Measurements from ENCODE around the gene GAN. TPM values are rescaled to one million over a fixed set of nuclear protein-coding genes. Genes with fewer than 3 reads are reported as not detected.

The GAN gene
- total RNA-seq, 2 experiments from 2014 or later, result 4.5 to 4.7 TPM

DNA sequence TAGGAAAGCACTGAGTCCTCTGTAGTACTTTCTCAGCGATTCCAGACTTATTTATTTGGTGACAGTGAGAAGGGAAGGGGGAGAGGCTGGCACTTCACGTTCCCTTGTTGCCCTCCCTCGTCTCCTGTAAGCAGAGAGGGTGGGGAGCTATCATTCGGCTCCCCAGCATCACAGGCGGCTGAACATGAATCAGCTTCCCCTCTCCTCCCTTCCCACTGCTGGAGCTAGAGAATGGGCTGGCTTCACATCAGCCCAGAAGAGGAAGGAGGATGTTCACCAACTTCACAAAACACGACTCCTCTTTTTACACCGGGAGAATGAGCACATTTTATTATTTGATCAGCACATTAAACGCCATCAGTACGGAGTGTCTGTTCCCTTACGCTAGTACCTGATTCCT lies 123.1 kb downstream of the GAN start:
- Mint-ChIP-seq H3K4me3 (no peak overlapping the region), H3K27ac (no peak overlapping the region), H3K27me3 (no peaks in the 10 kb centered on the region), H3K36me3 (ENCODE audit: low read depth) (no peaks in the 10 kb centered on the region), H3K4me1 (ENCODE audit: low read depth) (peaks cover 6% of the 10 kb centered on the region), H3K9me3 (no peaks in the 10 kb centered on the region)
- Histone ChIP-seq H3K9me3 (ENCODE audit: control insufficient read depth in 1 of 2, insufficient read depth in 1 of 2, low read length in 2 of 2) (no peaks in the 10 kb centered on the region), H3K4me1 (ENCODE audit: insufficient read depth, low read length) (no peaks in the 10 kb centered on the region), H3K4me3 (ENCODE audit: low read length) (no peak overlapping the region), H3K36me3 (ENCODE audit: insufficient read depth, low read length) (no peaks in the 10 kb centered on the region), H3K27ac (ENCODE audit: low read depth in 1 of 2, low read length in 2 of 2) (no peak overlapping the region), H3K27me3 (ENCODE audit: control insufficient read depth in 1 of 2, insufficient read depth in 2 of 2, low read length in 2 of 2) (no peaks in the 10 kb centered on the region)
- DNase-seq (peak in 2 of 14 experiments; percentile 46 to 58), ATAC-seq (ENCODE audit: poor library complexity) (no peak)
- ChIA-PET POLR2A (no interaction called here), CTCF (no interaction called here)
- TF ChIP-seq, protein P1, sequence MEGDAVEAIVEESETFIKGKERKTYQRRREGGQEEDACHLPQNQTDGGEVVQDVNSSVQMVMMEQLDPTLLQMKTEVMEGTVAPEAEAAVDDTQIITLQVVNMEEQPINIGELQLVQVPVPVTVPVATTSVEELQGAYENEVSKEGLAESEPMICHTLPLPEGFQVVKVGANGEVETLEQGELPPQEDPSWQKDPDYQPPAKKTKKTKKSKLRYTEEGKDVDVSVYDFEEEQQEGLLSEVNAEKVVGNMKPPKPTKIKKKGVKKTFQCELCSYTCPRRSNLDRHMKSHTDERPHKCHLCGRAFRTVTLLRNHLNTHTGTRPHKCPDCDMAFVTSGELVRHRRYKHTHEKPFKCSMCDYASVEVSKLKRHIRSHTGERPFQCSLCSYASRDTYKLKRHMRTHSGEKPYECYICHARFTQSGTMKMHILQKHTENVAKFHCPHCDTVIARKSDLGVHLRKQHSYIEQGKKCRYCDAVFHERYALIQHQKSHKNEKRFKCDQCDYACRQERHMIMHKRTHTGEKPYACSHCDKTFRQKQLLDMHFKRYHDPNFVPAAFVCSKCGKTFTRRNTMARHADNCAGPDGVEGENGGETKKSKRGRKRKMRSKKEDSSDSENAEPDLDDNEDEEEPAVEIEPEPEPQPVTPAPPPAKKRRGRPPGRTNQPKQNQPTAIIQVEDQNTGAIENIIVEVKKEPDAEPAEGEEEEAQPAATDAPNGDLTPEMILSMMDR (IDR thresholded peaks at IDR 0.05), result no peak
- intact Hi-C loops (cut with DNase I, micrococcal nuclease), result no loop called here

Other genes with a start within 250 kb of the GAN start
- under 1 TPM in 1 of 2 experiments, not detected in 1; 0.55 TPM for gene C16orf46, start 237.7 kb upstream of the GAN start, total RNA-seq
- 1 to 10 TPM; 2.3 to 3.2 TPM for gene GCSH, start 218.6 kb upstream of the GAN start, total RNA-seq
- gene BCO1, start 76.3 kb upstream of the GAN start, total RNA-seq, result not detected
- gene CMIP, start 129.8 kb downstream of the GAN start, total RNA-seq, result 10 to 100 TPM; 33.5 to 35.3 TPM